Psoas muscle (tissue), 8 donors: ENCODE results near the gene RAB39A. TPM values are rescaled to one million over a fixed set of nuclear protein-coding genes. Genes with fewer than 3 reads are reported as not detected.
"Not testable (repeated sequence)": the region's sequence is repeated elsewhere in the genome, so short reads cannot be mapped to it uniquely, and the experiment has no call there.

Source experiments
- ATAC-seq, 4 donors: fragments of 200-7000 bp; cut with Tn5 transposase; one replicate each; pipeline ENCODE4 v1.9.1; 2020; ENCODE audit warnings: moderate library complexity in 3 of 4, mild to moderate bottlenecking in 2 of 4
- DNase-seq, 2 donors: peaks; one replicate each; pipeline ENCODE4 v3.0.0-alpha.2; 2020
- H3K27ac ChIP-seq: fragments of 200-600 bp; one replicate; pipeline ENCODE4 v1.8.0; 2022
- H3K27me3 ChIP-seq, 3 donors: fragments of 200-600 bp in 1 of 3; one replicate each; pipeline versions ENCODE4 v1.6.1 to v1.8.0; 2013 to 2022; ENCODE audit warnings: low read length in 2 of 3, mild to moderate bottlenecking in 2 of 3, moderate library complexity in 1 of 3; ENCODE audit not compliant: insufficient read depth in 3 of 3
- H3K36me3 ChIP-seq, 2 donors: fragments of 200-600 bp in 1 of 2; one replicate each; pipeline versions ENCODE4 v1.6.1 to v1.8.0; 2013 to 2022; ENCODE audit warnings: low read depth in 1 of 2, mild to moderate bottlenecking in 1 of 2, moderate library complexity in 1 of 2; ENCODE audit not compliant: insufficient read depth in 1 of 2
- H3K4me1 ChIP-seq: fragments of 200-600 bp; one replicate; pipeline ENCODE4 v1.8.0; 2022
- H3K4me3 ChIP-seq: fragments of 200-600 bp; one replicate; pipeline ENCODE4 v1.8.0; 2022; ENCODE audit warnings: mild to moderate bottlenecking
- H3K9me3 ChIP-seq: fragments of 200-600 bp; one replicate; pipeline ENCODE4 v1.8.0; 2022
- CTCF ChIP-seq: fragments of 200-600 bp; IDR thresholded peaks from one replicate; pipeline ENCODE4 v1.8.0; 2022; ENCODE audit warnings: antibody characterized with exemption
- WGBS, 3 donors: extraction: QIAGEN DNeasy Blood & Tissue Kit; methylation state at CpG; one replicate each; pipeline versions ENCODE4 v1.1.6 to v1.1.7; 2013; 5-methylcytosine and 5-hydroxymethylcytosine counted together
- intact Hi-C, 2 donors: fragments of 100-400 bp; cut with DNase I; formaldehyde crosslinking; loops; one replicate each; pipeline versions ENCODE4 v1.11.0 to v1.14.2; 2022
- polyA plus RNA-seq, 3 donors: library from polyadenylated mRNA; stranded (reverse); fragments of 200-250 nt; gene quantifications; one replicate each; pipeline ENCODE4 v1.2.3, GENCODE V29; 2013
- total RNA-seq, 4 donors: library from RNA; stranded (reverse); fragmentation: NEBNext Ultra II Directional in 2 of 4; extraction: Animal tissue kit (Norgen Biotek cat#: 25700) in 2 of 4; gene quantifications; one replicate each; pipeline versions ENCODE4 v1.2.1 to v1.2.4, GENCODE V29; 2021 to 2023
- donor health status: healthy with polysubstance abuse.
- donor health status: DM: no; HTN: no; CAD: no; lungs with moderate emphysema.
- donor health status: Bipolar disorder and iron deficiency.
- donor health status: healthy.
- donor health status: DM: yes; HTN: yes; CAD: no.
- donor health status: DM: no; HTN: no; CAD: no.
- donor health status: DM: no; HTN: no; CAD: no.
- donor health status: DM: yes; HTN: yes; CAD: no.

Gene RAB39A
- total and polyA plus RNA-seq, 7 donors = 0.04 to 0.45 (median 0.23) TPM; not detected in 1

GRCh38 chr11:107915229-107915628, 13.0 kb upstream of the RAB39A start:
- TF ChIP-seq CTCF = no peak
- H3K27me3 ChIP-seq = no peaks in the 10 kb centered on the region
- no peak for DNase-seq
- intact Hi-C loops = no loop called here
- H3K4me3 ChIP-seq = no peak overlapping the region
- no peak for ATAC-seq
- no peak overlapping the region for H3K27ac ChIP-seq
- no peaks in the 10 kb centered on the region for H3K36me3 ChIP-seq
- no peaks in the 10 kb centered on the region for H3K4me1 ChIP-seq
- H3K9me3 ChIP-seq = no peaks in the 10 kb centered on the region
- 92 to 95% (median 93%) methylated on average over 4 to 5 of the region's 5 CpGs for WGBS, 3 donors

GRCh38 chr11:107916671-107917241, 11.5 kb upstream of the RAB39A start:
- WGBS, 3 donors = 30 to 34% (median 34%) methylated on average over 11 to 13 of the region's 13 CpGs
- no peak for ATAC-seq
- TF ChIP-seq CTCF = no peak
- DNase-seq = no peak
- H3K27ac ChIP-seq = no peak overlapping the region
- no peaks in the 10 kb centered on the region for H3K9me3 ChIP-seq
- H3K36me3 ChIP-seq = no peaks in the 10 kb centered on the region
- no peak overlapping the region for H3K4me3 ChIP-seq
- no peaks in the 10 kb centered on the region for H3K27me3 ChIP-seq
- no peaks in the 10 kb centered on the region for H3K4me1 ChIP-seq
- intact Hi-C loops = no loop called here

- DNase-seq (no peak), ATAC-seq (no peak)
- H3K4me3 ChIP-seq = no peak overlapping the region
- 52 to 72% (median 61%) methylated on average over 1 of the region's 1 CpG for WGBS, 3 donors
- intact Hi-C loops = no loop called here
- no peaks in the 10 kb centered on the region for H3K36me3 ChIP-seq
- TF ChIP-seq CTCF = no peak
- no peaks in the 10 kb centered on the region for H3K9me3 ChIP-seq
- H3K27ac ChIP-seq = no peak overlapping the region
- H3K27me3 ChIP-seq = peaks cover 0 to 16% (median 0%) of the 10 kb centered on the region in 3 donors
- no peaks in the 10 kb centered on the region for H3K4me1 ChIP-seq
Observed at GRCh38 chr11:107921997-107922396, 6.3 kb upstream of the RAB39A start.

GRCh38 chr11:107923519-107923918, 4.7 kb upstream of the RAB39A start:
- H3K4me3 ChIP-seq, H3K27ac ChIP-seq, ATAC-seq, H3K4me1 ChIP-seq, H3K36me3 ChIP-seq, H3K9me3 ChIP-seq, DNase-seq, intact Hi-C loops: not testable (repeated sequence)
- peaks cover 0 to 27% (median 6%) of the 10 kb centered on the region in 3 donors for H3K27me3 ChIP-seq
- WGBS, 3 donors = 29 to 64% (median 33%) methylated on average over 1 of the region's 1 CpG

- Histone ChIP-seq H3K36me3 (no peaks in the 10 kb centered on the region), H3K9me3 (no peaks in the 10 kb centered on the region), H3K4me1 (peaks cover 5% of the 10 kb centered on the region), H3K27me3 (peaks cover 0 to 34% (median 14%) of the 10 kb centered on the region in 3 donors), H3K27ac (no peak overlapping the region), H3K4me3 (no peak overlapping the region)
- ATAC-seq (no peak), DNase-seq (no peak)
- no peak for TF ChIP-seq CTCF
- intact Hi-C loops = no loop called here
- WGBS, 3 donors = 84 to 93% (median 87%) methylated on average over 2 of the region's 2 CpGs
Observed at GRCh38 chr11:107924306-107924705, 3.9 kb upstream of the RAB39A start.
